MM.1S (cell line): ENCODE results near the gene ANKMY1.

Source experiments
- EZH2 ChIP-seq: fragments of 300-600 bp; sonication (generic); optimal IDR thresholded peaks from 2 replicates; pipeline ENCODE3; 2017; ENCODE audit warnings: low read depth, mild to moderate bottlenecking, antibody characterized with exemption, low read length, mixed read lengths
- EZH2phosphoT487 ChIP-seq: fragments of 300-600 bp; sonication (generic); IDR thresholded peaks from 2 replicates; pipeline ENCODE4 v1.6.1; 2018; ENCODE audit warnings: antibody characterized with exemption, low read length
- TF ChIP-seq, protein P1 (sequence below): fragments of 300-600 bp; sonication (generic); IDR thresholded peaks from 2 replicates; pipeline ENCODE4 v1.5.1; 2016; ENCODE audit warnings: antibody characterized with exemption, low read length, mixed read lengths

DNA sequence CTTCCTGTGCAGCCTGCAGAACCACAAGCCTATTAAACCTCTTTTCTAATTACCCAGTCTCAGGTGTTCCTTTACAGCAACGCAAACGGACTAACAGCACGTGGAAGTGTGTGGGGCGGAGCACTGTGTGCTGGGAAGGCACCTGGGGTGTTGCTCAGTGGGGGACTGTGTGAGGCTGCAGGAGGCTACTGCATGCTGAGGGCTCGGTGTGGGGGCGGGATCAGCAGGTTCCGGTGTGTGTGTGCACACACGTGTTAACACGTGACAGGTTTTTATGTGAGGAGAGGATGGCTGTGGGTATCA lies 58.9 kb downstream of the ANKMY1 start:
- TF ChIP-seq, protein P1, sequence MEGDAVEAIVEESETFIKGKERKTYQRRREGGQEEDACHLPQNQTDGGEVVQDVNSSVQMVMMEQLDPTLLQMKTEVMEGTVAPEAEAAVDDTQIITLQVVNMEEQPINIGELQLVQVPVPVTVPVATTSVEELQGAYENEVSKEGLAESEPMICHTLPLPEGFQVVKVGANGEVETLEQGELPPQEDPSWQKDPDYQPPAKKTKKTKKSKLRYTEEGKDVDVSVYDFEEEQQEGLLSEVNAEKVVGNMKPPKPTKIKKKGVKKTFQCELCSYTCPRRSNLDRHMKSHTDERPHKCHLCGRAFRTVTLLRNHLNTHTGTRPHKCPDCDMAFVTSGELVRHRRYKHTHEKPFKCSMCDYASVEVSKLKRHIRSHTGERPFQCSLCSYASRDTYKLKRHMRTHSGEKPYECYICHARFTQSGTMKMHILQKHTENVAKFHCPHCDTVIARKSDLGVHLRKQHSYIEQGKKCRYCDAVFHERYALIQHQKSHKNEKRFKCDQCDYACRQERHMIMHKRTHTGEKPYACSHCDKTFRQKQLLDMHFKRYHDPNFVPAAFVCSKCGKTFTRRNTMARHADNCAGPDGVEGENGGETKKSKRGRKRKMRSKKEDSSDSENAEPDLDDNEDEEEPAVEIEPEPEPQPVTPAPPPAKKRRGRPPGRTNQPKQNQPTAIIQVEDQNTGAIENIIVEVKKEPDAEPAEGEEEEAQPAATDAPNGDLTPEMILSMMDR = no peak
- TF ChIP-seq EZH2 (no peak), EZH2phosphoT487 (no peak)
